ENCODE data around the gene TMEM42. TPM values are rescaled to one million over a fixed set of nuclear protein-coding genes. Genes with fewer than 3 reads are reported as not detected.

TMEM42 gene
- total RNA-seq, 1 donor from 2014 or later, result 9.6 TPM

DNA sequence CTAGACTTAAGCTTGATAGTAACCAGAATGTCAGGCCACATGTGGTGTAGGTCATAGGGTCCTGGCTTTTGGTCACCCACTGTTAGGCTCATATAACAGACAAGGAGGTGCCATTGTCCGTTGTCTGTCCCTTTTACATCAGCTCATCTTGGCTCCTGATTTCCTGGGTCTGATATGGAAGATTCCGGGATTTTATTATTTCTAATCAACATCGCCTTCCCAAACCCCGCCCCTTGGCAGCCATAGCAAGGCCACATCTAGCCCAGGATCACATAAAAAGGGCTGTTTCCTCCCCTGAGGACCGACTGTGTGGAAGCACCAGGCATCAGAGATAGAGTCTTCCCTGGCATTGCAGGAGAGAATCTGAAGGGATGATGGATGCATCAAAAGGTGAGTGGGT is 12.6 kb downstream of the TMEM42 start, which contains the start of gene TGM4:
TSS of gene TGM4 (plus strand) at position 301 of the 400 bp plus-strand sequence. CDS start at position 372, 71 bp downstream.
- Mint-ChIP-seq H3K4me1 (ENCODE audit: low read depth, unreplicated experiment) (no peaks in the 10 kb centered on the region), H3K36me3 (ENCODE audit: unreplicated experiment) (no peaks in the 10 kb centered on the region), H3K9me3 (ENCODE audit: unreplicated experiment) (no peaks in the 10 kb centered on the region), H3K27ac (ENCODE audit: unreplicated experiment) (no peak within 1 kb of the TSS), H3K4me3 (ENCODE audit: unreplicated experiment) (no peak within 1 kb of the TSS), H3K27me3 (ENCODE audit: unreplicated experiment) (no peaks in the 10 kb centered on the region)
- TF ChIP-seq, protein P1, sequence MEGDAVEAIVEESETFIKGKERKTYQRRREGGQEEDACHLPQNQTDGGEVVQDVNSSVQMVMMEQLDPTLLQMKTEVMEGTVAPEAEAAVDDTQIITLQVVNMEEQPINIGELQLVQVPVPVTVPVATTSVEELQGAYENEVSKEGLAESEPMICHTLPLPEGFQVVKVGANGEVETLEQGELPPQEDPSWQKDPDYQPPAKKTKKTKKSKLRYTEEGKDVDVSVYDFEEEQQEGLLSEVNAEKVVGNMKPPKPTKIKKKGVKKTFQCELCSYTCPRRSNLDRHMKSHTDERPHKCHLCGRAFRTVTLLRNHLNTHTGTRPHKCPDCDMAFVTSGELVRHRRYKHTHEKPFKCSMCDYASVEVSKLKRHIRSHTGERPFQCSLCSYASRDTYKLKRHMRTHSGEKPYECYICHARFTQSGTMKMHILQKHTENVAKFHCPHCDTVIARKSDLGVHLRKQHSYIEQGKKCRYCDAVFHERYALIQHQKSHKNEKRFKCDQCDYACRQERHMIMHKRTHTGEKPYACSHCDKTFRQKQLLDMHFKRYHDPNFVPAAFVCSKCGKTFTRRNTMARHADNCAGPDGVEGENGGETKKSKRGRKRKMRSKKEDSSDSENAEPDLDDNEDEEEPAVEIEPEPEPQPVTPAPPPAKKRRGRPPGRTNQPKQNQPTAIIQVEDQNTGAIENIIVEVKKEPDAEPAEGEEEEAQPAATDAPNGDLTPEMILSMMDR (IDR thresholded peaks at IDR 0.05; ENCODE audit: partially characterized antibody, unreplicated experiment), result no peak
- DNase-seq, result no peak

DNA sequence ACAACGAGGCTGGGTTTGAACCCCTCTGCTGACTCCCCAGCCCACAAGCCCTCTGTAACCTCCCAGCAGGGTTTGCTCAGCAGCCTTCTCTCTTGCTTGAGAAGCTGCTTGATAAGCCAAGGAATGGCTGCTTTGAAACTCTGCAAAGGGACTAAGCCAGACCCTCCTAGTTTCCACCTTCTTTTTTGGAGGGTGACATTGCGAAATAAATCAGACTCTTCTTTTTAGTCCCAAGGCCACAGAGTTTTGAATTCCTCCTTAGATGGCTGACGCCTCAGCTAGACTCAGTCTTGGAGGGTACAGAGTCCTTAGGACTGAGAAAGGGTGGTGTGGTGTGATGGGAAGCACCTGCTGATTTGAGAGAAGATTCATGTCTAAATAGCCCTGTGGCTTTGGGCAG is 13.9 kb downstream of the TMEM42 start:
- Mint-ChIP-seq H3K4me1 (ENCODE audit: low read depth, unreplicated experiment) (no peaks in the 10 kb centered on the region), H3K27ac (ENCODE audit: unreplicated experiment) (no peak overlapping the region), H3K9me3 (ENCODE audit: unreplicated experiment) (no peaks in the 10 kb centered on the region), H3K4me3 (ENCODE audit: unreplicated experiment) (no peak overlapping the region), H3K27me3 (ENCODE audit: unreplicated experiment) (peaks cover 2% of the 10 kb centered on the region), H3K36me3 (ENCODE audit: unreplicated experiment) (no peaks in the 10 kb centered on the region)
- no peak for DNase-seq
- TF ChIP-seq, protein P1 (IDR thresholded peaks at IDR 0.05; ENCODE audit: partially characterized antibody, unreplicated experiment), result no peak

DNA sequence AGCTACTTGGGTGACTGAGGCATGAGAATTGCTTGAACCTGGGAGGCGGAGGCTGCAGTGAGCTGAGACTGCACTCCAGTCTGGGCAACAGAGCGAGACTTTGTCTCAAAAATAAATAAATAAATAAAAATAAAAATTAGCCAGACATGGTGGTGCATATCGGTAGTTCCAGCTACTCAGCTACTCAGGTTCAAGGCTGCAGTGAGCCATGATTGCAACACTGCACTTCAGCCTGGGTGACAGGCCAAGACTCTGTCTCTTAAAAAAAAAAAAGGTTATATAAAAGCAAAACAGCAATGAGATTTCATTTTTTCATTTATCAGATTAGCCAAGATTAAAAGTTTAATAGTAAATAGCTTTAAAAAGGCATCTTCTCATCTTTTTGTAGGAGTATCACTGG is 15.6 kb downstream of the TMEM42 start:
- DNase-seq, result no peak
- H3K4me1 Mint-ChIP-seq (ENCODE audit: low read depth, unreplicated experiment), result no peaks in the 10 kb centered on the region
- peaks cover 3% of the 10 kb centered on the region for H3K27me3 Mint-ChIP-seq (ENCODE audit: unreplicated experiment)
- TF ChIP-seq, protein P1 (IDR thresholded peaks at IDR 0.05; ENCODE audit: partially characterized antibody, unreplicated experiment), result no peak
- no peak overlapping the region for H3K27ac Mint-ChIP-seq (ENCODE audit: unreplicated experiment)
- no peaks in the 10 kb centered on the region for H3K9me3 Mint-ChIP-seq (ENCODE audit: unreplicated experiment)
- H3K36me3 Mint-ChIP-seq (ENCODE audit: unreplicated experiment), result no peaks in the 10 kb centered on the region
- H3K4me3 Mint-ChIP-seq (ENCODE audit: unreplicated experiment), result no peak overlapping the region

DNA sequence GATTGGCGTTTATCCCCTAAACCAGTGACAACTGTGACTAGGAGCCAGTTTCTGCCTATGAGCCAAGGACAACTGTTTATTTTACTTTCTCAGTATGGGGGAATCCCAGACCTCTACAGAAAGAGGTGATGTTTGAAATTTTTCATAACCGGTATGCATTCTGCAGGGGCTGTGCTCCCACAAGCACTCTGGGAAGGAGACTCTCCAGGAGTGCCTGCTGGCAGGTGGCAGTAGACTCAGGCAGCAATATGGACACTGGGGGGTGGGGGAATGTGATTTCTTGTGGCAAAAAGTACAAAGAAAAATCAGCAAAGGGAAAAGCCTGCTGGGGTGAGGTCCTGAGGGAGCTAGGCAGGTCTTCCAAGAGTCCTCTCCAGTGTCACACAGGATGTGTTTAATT is 18.6 kb downstream of the TMEM42 start:
- no peaks in the 10 kb centered on the region for H3K36me3 Mint-ChIP-seq (ENCODE audit: unreplicated experiment)
- peaks cover 4% of the 10 kb centered on the region for H3K27me3 Mint-ChIP-seq (ENCODE audit: unreplicated experiment)
- H3K4me1 Mint-ChIP-seq (ENCODE audit: low read depth, unreplicated experiment), result no peaks in the 10 kb centered on the region
- no peak overlapping the region for H3K4me3 Mint-ChIP-seq (ENCODE audit: unreplicated experiment)
- TF ChIP-seq, protein P1 (IDR thresholded peaks at IDR 0.05; ENCODE audit: partially characterized antibody, unreplicated experiment), result no peak
- DNase-seq, result no peak
- H3K9me3 Mint-ChIP-seq (ENCODE audit: unreplicated experiment), result peaks cover 2% of the 10 kb centered on the region
- H3K27ac Mint-ChIP-seq (ENCODE audit: unreplicated experiment), result no peak overlapping the region

DNA sequence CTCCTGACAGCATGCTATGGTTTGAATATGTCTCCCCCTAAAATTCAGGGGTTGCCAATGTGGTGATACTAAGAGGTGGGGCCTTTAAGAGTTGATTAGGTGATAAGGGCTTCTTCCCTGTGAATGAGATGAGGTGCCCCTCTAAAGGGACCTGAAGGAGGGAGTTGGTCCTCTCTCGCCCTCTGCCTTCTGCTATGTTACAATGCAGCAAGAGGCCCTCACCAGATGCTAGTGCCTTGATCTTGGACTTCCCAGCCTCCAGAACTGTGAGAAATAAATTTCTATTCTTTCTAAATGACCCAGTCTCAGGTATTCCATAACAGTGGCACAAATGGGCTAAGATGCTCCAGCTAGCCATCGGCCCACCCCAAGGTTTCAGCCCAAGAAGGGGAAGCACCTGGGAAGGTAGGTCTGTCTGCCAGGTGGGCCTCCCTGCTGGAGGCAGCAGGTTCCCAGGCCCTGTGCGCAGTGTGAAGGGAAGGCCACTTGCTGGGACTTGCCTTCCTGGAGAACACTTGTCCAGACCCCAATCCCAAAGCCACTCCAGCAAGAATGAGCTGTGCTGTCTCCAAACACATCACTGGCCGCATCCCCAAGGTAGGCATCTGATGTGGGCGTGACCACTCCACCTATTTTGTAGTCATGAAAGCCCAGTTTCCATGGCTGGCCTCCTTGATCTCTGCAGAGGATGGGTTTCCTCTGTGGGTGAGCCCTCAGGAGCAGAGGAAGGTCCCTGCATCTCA is 21.7 kb downstream of the TMEM42 start:
- Mint-ChIP-seq H3K9me3 (ENCODE audit: unreplicated experiment) (peaks cover 2% of the 10 kb centered on the region), H3K4me1 (ENCODE audit: low read depth, unreplicated experiment) (no peaks in the 10 kb centered on the region), H3K4me3 (ENCODE audit: unreplicated experiment) (no peak overlapping the region), H3K27ac (ENCODE audit: unreplicated experiment) (no peak overlapping the region), H3K36me3 (ENCODE audit: unreplicated experiment) (no peaks in the 10 kb centered on the region), H3K27me3 (ENCODE audit: unreplicated experiment) (peaks cover 4% of the 10 kb centered on the region)
- no peak for DNase-seq
- TF ChIP-seq, protein P1 (IDR thresholded peaks at IDR 0.05; ENCODE audit: partially characterized antibody, unreplicated experiment), result no peak

Data from glutamatergic neuron (in vitro differentiated cells).